Tibial nerve (tissue), 3 donors: ENCODE data around the gene NEDD4L.

Source experiments
- CTCF ChIP-seq, 5 experiments: fragments of 200-600 bp in 3 of 5; fragments of 450-650 bp in 2 of 5; sonication (generic) in 3 of 5; IDR thresholded peaks; one replicate each; pipeline ENCODE4 v1.5.1; 2016 to 2019; ENCODE audit warnings: antibody characterized with exemption in 5 of 5, mild to moderate bottlenecking in 3 of 5, moderate library complexity in 2 of 5
- POLR2A ChIP-seq, 2 donors: fragments of 450-650 bp; IDR thresholded peaks; one replicate each; pipeline ENCODE4 v1.6.1; 2017; ENCODE audit warnings: antibody characterized with exemption in 2 of 2, mild to moderate bottlenecking in 2 of 2, moderate library complexity in 2 of 2

- TF ChIP-seq CTCF (IDR thresholded peaks at IDR 0.05): no peak
- no peak for TF ChIP-seq POLR2A (IDR thresholded peaks at IDR 0.05)
Observed at GRCh38 chr18:58156516-58156915, 112.5 kb downstream of the NEDD4L start.
